ENCODE results near the gene MPP2. TPM values are rescaled to one million over a fixed set of nuclear protein-coding genes. Genes with fewer than 3 reads are reported as not detected.

Gene MPP2
- total and polyA plus RNA-seq, 2 donors (not counting 3 experiments of a cell fraction or from before 2014, with no cell fraction given) = 1.4 to 1.6 TPM

- Histone ChIP-seq H4K20me1 (replicated peaks; ENCODE audit: control insufficient read depth, extremely low read depth, insufficient read depth, low read length) (no peaks in the 10 kb centered on the region), H3K9me3 (replicated peaks; ENCODE audit: control insufficient read depth, insufficient read depth, low read length) (no peaks in the 10 kb centered on the region), H3K9me1 (replicated peaks; ENCODE audit: control insufficient read depth, extremely low read depth, insufficient read depth, low read length) (no peaks in the 10 kb centered on the region), H3K4me2 (ENCODE audit: insufficient read depth, low read length) (no peak overlapping the region), H3K4me1 (ENCODE audit: control insufficient read depth, extremely low read depth, insufficient read depth, low read length) (peaks cover 2% of the 10 kb centered on the region), H3K27ac (ENCODE audit: insufficient read depth, low read depth, low read length) (no peak overlapping the region), H3K79me2 (ENCODE audit: control insufficient read depth, insufficient read depth, low read length) (no peaks in the 10 kb centered on the region), H3K4me3 (replicated peaks in 1 of 3; ENCODE audit: insufficient read depth in 1 of 3, low read depth in 1 of 3, low read length in 3 of 3) (no peak overlapping the region), H3K9ac (replicated peaks; ENCODE audit: extremely low read depth, insufficient read depth, low read length) (no peak overlapping the region), H2AFZ (ENCODE audit: low read depth, low read length) (no peak overlapping the region), H3K27me3 (ENCODE audit: control insufficient read depth in 2 of 2, insufficient read depth in 2 of 2, low read length in 2 of 2) (peaks cover 40 to 44% of the 10 kb centered on the region in 2 experiments), H3K36me3 (ENCODE audit: control insufficient read depth in 2 of 2, extremely low read depth in 1 of 2, insufficient read depth in 2 of 2, low read length in 2 of 2) (no peaks in the 10 kb centered on the region)
- DNase-seq (ENCODE audit: low read depth, low spot score) = no peak
- FAIRE-seq = no peak
- no TSS peak for BruUV-seq (replicated peaks)
- no peak for TF ChIP-seq POLR2A (IDR thresholded peaks at IDR 0.05; ENCODE audit: low read depth, low read length)
- POLR2A ChIA-PET = no interaction called here
- CTCF ChIA-PET = interaction anchor here (1.2 to 2.6 kb wide), 4 partner anchors 8 to 89 kb away, joined by 3 to 7 read pairs (median 5); no protein-coding TSS in a partner anchor
- dilution Hi-C loops (cut with MboI; ENCODE audit: extremely low pct_ligation_motif_present, low sequenced_read_pairs) = no loop called here
- intact Hi-C loops (cut with micrococcal nuclease) = no loop called here
Observed at GRCh38 chr17:43951750-43952149, 44.4 kb upstream of the MPP2 start.

DNA sequence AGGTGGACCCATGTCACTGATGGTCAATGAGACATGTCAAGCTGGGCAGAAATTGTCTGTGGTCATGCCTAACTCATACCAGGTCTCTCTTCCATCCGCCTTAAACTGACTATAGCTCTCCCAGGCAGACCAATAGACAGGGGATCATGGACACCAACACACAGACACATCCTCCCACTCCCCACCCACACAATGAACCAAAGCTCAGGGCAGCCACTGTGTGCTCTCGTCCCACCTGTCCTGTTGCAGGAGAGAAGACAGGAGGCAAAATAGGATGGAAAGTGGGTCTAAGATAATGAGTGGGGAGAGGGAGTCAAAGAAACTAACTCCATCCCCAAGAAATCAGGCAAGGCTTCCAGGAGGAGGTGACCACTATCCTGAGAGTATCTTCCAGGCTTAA lies 43.2 kb upstream of the MPP2 start:
- dilution Hi-C loops (cut with MboI; ENCODE audit: extremely low pct_ligation_motif_present, low sequenced_read_pairs) = no loop called here
- intact Hi-C loops (cut with micrococcal nuclease) = no loop called here
- Histone ChIP-seq H2AFZ (ENCODE audit: low read depth, low read length) (no peak overlapping the region), H3K4me3 (replicated peaks in 1 of 3; ENCODE audit: insufficient read depth in 1 of 3, low read depth in 1 of 3, low read length in 3 of 3) (no peak overlapping the region), H3K27ac (ENCODE audit: insufficient read depth, low read depth, low read length) (no peak overlapping the region), H3K79me2 (ENCODE audit: control insufficient read depth, insufficient read depth, low read length) (no peaks in the 10 kb centered on the region), H3K9me1 (replicated peaks; ENCODE audit: control insufficient read depth, extremely low read depth, insufficient read depth, low read length) (no peaks in the 10 kb centered on the region), H3K9me3 (replicated peaks; ENCODE audit: control insufficient read depth, insufficient read depth, low read length) (no peaks in the 10 kb centered on the region), H3K36me3 (ENCODE audit: control insufficient read depth in 2 of 2, extremely low read depth in 1 of 2, insufficient read depth in 2 of 2, low read length in 2 of 2) (no peaks in the 10 kb centered on the region), H3K27me3 (ENCODE audit: control insufficient read depth in 2 of 2, insufficient read depth in 2 of 2, low read length in 2 of 2) (peaks cover 40 to 44% of the 10 kb centered on the region in 2 experiments), H3K4me2 (ENCODE audit: insufficient read depth, low read length) (no peak overlapping the region), H3K4me1 (ENCODE audit: control insufficient read depth, extremely low read depth, insufficient read depth, low read length) (peaks cover 2% of the 10 kb centered on the region), H3K9ac (replicated peaks; ENCODE audit: extremely low read depth, insufficient read depth, low read length) (no peak overlapping the region), H4K20me1 (replicated peaks; ENCODE audit: control insufficient read depth, extremely low read depth, insufficient read depth, low read length) (no peaks in the 10 kb centered on the region)
- no TSS peak for BruUV-seq (replicated peaks)
- no peak for DNase-seq (ENCODE audit: low read depth, low spot score)
- TF ChIP-seq EZH2 (IDR thresholded peaks at IDR 0.05; ENCODE audit: borderline replicate concordance, low read depth, low read length, severe bottlenecking) = no peak
- no peak for TF ChIP-seq FOS (IDR thresholded peaks at IDR 0.05; ENCODE audit: borderline replicate concordance, insufficient read depth, low read length)
- TF ChIP-seq POLR2A (IDR thresholded peaks at IDR 0.05; ENCODE audit: low read depth, low read length) = no peak
- no peak for TF ChIP-seq JUN (IDR thresholded peaks at IDR 0.05; ENCODE audit: borderline replicate concordance, insufficient read depth, insufficient read length, low read depth)
- TF ChIP-seq MYC (IDR thresholded peaks at IDR 0.05; ENCODE audit: low read depth, low read length) = no peak
- TF ChIP-seq, protein P1, sequence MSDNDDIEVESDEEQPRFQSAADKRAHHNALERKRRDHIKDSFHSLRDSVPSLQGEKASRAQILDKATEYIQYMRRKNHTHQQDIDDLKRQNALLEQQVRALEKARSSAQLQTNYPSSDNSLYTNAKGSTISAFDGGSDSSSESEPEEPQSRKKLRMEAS (IDR thresholded peaks at IDR 0.05; ENCODE audit: insufficient read depth, insufficient read length) = no peak
- no peak for TF ChIP-seq GATA2 (IDR thresholded peaks at IDR 0.05; ENCODE audit: insufficient read depth, insufficient read length, low read depth, low read length)
- no peak for TF ChIP-seq CTCF (IDR thresholded peaks at IDR 0.05; ENCODE audit: extremely low read depth in 1 of 2, insufficient read depth in 1 of 2, low read depth in 1 of 2, low read length in 2 of 2)
- no peak for TF ChIP-seq POLR2AphosphoS5 (IDR thresholded peaks at IDR 0.05; ENCODE audit: insufficient read depth, low read depth, low read length)
- ChIA-PET POLR2A (no interaction called here), CTCF (interaction anchor here (0.9 to 2.6 kb wide), 5 partner anchors 41 to 217 kb away, joined by 3 to 7 read pairs (median 3); no protein-coding TSS in a partner anchor)
- no peak for FAIRE-seq
